ENCODE data around the gene ANKRD1.

The ANKRD1 gene

DNA sequence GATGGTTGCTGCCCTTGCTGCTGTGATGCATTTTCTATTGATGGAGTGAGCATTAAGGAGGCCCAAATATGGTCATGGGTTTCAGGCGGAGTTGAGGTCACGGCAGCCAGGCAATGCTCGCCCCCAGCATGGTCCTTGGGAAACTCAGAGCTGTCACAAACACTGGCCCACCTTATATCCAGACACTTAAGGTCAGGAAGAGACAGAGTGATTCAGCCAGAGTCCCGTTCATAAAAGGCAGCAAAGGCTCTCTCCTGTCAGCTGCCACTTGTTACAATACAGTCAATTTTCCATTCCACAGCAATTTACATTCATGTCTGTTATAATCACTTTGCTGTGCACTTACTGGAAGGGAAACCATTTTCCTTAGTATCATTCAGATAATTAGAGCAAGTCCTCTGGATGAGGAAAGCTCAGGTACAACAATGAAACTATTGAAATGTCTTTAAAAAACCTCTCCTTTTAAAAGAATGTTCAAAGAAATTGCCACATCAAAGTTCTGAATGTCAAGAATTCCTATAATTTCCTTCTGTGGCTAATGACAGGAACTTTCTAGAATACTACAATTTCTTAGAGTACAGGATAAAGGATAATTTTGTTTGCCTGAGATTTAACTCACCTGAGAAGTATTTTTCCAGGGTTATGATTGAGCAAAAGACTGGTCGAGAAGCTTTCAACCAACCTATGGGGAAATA lies 14.8 kb upstream of the ANKRD1 start:
- no peak for DNase-seq (ENCODE audit: low spot score)

DNA sequence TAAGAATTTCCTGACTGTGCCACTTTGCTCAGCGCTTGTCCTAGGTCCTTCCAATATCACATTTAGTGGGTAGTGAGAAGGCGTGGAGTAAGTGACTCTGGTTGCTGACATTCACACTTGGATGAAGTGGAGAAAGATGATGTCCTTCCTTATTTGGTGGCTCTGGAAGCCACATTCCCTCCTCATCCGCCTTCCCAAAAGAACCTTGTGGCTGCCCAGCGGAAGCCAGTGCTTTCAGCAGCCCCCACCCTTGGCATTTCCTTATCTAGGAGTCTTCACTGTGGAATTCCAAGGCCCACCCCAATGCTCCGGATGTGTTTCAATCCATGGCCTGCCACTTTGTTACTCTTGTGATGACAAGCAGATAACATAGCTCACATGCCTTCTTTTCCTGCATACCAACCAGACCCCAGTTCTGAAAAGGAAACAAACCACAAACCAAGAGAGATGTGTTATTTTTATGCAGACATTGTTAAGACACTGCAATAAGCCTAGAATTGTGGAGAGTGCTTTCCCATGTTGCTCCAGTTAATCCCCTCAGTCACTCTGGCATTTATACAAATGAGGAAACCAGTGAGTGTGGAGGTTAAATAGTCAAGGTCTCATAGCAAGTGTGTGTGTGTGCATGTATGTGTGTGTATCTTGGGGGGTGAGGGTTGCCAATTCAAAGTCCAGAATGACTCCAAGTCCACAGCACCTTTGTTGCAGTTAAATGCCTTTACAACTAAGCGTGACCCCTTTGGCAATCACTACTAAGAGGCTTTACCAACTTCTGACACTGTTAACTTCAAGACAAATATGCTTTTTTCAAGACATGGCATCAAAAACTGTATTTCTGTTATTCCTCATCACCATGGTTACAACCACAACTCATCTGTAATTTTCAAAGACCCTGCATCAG lies 10.3 kb upstream of the ANKRD1 start:
- DNase-seq (ENCODE audit: low spot score), result no peak

DNA sequence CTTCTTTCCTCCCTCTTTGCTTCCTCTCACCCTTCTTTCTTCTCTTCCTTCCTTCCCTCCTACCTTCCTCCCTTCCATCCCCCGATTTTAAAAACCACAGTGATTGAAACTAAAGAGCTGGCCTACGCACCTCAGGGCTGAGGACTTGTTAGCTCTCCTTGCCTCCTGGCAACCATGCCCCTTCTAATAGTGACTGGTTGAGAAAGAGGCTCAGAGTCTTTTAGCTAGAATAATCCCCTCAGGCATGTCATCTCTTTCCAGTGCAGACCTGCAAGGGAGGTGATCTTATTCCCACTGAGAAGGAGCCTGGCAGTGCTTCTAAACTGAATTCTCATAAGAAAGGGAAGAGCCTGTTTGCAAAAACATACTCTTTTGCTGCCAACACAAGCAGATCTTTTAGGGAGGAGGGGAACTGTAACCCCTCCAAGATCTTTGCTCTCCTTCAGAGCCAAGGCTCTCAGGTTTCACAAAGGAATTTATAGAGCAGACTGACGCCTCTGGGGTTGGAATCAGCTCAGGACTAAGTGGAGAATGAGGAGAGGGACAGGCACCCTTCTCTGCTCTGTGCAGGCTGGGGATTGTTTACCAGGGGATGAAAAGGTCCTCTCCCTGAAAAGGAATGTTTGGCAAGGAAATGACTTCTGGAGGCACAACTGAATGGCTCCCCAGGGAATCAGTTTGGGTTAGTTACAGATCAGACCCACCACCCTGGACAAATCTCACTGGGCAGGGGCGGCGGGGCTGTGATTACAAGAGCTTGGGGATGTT lies 9.4 kb upstream of the ANKRD1 start:
- no peak for DNase-seq (ENCODE audit: low spot score)

DNA sequence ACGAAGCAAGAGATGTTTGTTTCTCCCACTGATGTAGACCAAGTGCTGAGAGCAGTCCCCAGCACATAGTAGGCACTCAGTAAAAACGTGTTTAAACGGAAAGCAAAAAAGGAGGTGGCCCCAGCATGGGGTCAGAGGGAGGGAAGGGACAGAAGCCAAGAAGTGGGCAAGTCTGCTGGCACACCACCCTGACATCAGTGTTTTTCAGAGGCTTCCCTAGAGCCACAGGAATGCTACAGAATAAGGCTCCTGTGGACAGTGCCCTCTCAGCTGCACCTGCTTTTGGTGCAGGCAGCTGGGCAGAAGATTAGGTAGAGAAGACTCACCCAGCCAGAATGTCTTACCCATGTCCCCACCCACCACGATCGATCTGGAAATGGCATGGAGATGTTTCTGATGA lies 8.3 kb upstream of the ANKRD1 start:
- no peak for DNase-seq (ENCODE audit: low spot score)

DNA sequence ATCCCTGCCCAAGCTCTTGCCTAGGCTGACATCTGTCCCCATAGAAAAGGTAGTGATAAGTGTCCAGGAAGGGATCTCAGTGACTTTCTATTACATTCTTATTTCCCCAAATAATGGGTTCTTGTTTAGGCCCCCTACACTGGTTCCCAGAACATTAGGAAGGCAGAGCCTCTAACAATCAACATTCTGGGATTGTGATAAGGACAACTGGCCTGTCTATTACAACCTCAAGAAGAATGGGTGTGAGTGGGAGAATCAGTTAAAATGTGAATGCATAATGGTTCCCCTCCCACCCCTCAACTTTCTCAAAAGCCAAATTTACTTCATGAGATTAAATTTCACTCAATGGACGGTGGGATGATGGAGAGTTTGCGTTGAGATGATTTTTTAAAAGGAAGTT lies 6.4 kb upstream of the ANKRD1 start:
- DNase-seq (ENCODE audit: low spot score), result no peak

DNA sequence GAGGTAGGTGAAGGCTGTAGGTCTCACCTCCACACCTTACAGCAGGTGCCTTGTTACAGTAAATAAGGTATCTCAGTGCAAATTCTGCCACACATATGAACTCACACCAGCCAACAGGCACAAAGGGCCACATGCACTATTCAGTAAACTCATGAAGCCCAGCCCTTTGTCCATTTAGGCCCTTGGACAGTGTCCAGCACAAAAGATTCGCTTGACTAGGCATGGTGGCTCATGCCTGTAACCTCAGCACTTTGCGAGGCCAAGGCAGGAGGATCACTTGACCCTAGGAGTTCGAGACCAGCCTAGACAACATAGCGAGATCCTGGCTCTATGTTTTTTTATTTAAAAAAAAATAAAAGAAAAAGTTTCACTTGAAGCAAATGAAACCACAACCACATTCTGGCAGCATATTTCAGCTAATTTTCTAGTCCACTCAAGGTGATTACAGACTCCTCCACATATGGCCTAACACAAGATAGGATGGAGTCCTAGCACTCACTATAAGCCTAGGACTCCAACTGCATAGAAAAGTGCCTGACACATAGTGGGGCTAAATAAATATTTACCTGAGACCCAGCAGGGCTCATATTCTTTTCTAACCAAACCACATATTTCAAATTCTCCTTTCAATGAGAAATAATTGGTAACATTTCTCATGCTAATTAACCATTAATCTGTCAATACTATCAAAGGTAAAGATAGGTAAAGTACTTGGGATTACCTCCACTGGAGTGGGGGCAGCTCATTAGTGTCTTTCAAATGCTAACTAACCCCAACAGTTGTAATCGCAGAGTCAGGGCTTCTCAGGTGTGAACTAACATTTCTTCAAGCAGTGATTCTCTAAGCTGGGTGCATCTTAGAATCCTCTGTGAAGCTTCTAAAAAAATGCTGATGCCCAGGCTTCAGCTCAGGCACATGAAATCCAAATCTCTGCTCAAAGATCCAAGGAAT lies 4.5 kb upstream of the ANKRD1 start:
- no peak for DNase-seq (ENCODE audit: low spot score)

DNA sequence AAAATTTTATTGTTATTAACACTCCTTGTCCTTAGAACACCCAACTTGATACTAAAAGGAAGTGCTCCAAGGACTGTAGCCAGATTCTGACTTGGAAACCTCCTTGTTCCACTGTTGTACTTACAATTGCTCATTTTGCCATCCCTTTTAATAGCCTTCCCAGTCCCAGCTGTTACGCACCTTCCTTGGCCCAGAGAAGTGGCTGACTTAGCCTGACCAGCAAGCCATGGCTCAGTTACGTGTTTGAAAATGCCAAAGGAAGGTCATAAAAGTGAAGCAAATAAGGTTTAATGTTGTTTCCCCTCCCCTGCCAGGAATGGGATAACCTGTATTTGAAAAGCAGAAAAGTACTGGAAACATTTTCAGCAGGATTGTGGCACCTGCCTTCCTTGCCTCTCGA lies 3.7 kb upstream of the ANKRD1 start:
- DNase-seq (ENCODE audit: low spot score), result no peak

DNA sequence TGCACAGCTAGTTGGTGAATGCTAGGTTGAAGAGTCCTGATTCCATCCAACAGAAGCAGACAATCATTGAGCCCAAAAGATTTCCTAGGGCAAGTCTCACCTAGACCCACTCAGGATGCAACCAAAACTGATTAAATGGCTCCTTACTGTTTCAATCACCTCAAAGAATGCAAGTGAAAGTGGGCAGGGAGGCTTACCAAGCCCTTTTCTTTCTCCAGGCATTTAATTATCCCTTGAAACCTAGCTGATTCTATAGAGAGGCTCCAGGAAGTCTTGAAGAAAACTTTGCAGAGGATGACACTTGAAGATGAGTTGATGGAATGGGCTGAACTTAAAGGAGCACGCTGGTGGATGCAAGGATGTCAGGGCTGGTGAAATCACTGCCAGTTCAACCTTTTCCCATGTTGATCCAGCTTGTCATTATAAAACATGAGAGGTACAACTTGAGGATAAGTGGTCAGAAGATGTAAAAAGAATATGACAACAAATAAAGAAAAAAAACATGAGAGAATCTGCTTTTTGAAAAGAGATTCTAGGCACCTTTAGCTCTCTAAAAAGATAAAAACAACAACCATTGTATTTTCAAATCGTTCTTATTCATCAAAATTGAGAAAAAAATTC lies 2.3 kb upstream of the ANKRD1 start:
- DNase-seq (ENCODE audit: low spot score), result no peak

DNA sequence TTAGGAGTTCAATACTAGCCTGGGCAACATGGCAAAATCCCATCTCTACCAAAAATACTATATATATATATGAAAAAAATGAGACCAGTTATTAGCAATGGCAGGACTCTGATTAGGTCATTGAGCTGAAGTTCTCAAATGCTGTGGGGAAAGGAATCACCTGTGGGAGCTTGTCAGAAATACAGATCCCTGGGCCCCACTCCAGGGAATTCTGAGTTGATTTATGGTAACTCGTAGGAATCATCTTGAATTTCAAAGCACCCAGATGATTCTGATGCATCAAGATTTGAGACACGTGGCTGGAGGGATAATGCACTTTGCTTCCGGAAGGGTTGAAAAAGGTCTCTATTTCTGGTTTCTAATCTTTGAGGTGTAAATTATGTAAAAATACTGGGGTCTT lies 1.0 kb upstream of the ANKRD1 start:
- no peak for DNase-seq (ENCODE audit: low spot score)

DNA sequence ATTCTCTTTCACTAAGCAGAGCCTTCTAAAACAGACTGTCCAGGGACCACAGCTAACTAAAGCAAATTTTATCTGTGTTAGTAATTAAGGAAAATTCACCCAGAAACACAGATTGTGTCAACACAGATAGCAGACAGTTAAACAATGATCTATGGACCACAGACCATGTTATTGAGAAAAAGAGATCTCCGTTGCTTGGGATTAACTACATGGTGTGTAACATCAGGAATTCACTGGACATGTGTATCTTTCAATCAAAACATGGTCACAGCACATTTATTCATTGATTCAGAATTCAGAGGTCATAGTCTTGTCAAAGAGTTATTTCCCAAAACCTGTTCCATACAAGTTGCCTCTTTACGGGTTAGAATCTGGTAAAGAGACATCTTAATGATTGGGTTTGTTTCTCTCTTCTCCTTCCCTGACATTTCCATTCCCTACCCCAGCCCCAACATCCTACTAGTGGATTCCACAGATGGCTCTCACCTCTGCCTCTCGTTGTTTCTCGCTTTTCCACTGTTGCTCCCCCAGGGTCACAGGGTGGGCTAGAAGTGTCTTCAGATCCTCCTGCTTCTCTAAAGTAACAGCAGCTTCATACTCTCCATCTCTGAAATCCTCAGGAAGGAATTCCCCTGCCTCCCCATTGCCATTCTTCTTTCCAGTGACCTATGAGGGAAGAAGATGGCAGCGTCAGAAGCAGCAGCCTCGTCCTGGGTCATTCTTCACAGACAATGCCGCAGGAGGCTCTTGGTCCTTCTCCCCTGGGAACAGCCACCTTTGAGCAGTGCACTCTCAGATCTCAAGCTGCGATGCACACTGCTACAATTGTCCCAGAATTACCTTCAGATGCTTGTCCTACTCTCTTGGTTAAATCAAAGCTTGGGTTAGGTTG lies 958 bp downstream of the ANKRD1 start:
- no peak for DNase-seq (ENCODE audit: low spot score)

DNA sequence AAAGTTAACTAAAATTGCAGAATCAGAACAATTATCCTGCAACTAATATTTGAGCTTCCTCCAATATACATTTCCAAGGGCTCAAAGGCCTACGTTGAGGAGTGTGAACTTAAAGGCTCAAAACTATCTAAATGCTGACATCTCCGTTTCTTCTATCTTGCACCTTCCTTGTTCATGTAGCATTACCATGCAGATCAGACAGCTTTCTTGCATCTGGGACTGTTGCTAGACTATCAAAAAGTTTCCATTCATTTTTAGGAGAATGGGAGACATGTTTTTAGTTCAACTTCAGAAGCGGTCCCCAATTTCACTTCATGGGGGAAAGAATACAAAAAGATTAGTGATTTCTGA lies 2.9 kb downstream of the ANKRD1 start:
- no peak for DNase-seq (ENCODE audit: low spot score)

DNA sequence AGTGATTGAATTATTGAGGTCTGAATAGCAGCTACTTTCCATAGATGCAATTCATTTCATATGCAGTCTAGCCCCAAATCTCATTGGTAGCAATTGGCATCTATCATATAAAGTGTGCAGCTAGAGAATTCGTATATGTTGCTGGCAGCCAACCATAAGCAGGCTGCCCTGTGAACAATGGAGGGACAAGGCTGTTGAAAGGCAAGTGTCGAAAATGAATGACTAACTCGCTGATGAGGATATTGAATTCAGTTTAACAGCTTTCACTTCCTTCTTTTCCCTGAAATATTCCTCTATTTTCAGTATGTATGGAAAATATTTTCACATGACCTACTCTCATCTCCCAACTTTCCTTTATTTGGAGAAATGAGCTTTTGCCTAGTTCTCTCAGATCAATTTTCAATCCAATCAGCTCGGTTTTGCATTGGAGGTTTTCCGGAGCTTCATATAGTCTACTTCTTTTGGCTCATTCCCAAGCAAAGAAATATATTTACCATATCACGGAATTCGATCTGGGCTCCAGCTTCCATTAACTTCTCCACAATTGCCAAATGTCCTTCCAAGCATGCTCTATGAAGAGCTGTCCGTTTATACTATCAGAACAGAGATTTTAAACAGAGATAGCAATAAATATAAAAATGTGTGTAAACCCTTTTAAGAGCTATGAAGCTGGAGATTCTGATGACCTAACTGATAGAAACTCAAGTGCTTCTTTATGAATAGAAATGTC lies 3.5 kb downstream of the ANKRD1 start:
- DNase-seq (ENCODE audit: low spot score), result no peak

DNA sequence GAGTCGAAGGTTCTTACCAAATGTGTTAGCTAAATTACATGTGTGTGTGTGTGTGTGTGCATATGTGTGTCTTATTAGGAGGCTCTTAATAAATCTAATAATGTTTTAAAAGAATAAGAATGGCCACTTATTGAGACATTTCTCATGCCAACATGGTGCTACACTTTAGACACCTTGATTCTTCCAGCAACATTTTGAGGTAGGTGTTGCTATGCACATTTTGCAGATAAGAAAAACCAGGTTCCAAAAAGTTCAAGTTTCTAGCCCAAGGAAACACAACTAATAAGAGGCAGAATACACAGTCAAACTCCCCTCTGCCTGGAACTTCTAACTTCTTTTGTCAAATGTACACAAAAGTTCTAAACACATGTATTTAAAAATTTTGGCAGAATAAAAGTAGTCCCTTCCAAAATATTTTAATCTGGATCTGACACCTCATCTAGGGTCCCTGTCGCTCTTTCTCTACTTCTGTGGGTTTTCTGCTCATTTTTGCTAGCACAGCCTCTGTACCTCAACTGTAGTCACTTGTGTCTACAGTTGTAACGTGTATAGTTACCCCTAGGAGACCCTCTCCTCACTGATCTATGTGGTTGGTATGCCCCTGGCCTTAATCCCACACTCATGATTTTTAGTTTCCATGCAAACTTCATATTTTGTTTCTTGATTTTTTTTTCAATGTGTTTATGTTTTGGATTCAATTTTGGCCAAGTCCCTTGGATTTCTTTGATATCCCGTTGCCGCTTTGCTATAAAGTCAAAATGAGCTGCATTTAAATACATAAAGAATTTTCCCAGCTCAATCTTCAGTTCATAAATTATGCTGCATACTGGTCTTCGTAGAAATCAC lies 4.3 kb downstream of the ANKRD1 start:
- no peak for DNase-seq (ENCODE audit: low spot score)

DNA sequence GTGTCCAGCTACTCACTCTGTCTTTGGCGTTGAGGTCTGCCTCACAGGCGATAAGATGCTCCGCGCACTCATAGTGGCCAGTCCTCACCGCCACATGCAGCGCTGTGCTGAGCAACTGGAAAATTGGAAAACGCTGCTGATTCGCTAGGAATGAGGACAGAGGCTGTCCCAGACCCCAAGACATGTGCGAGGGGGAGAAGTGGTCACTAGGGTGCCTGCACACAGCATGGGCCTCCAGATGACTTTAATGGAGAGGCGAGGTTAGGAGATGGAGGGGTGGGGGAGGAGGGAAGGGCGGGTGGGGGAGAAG lies 5.2 kb downstream of the ANKRD1 start:
- DNase-seq (ENCODE audit: low spot score), result no peak

DNA sequence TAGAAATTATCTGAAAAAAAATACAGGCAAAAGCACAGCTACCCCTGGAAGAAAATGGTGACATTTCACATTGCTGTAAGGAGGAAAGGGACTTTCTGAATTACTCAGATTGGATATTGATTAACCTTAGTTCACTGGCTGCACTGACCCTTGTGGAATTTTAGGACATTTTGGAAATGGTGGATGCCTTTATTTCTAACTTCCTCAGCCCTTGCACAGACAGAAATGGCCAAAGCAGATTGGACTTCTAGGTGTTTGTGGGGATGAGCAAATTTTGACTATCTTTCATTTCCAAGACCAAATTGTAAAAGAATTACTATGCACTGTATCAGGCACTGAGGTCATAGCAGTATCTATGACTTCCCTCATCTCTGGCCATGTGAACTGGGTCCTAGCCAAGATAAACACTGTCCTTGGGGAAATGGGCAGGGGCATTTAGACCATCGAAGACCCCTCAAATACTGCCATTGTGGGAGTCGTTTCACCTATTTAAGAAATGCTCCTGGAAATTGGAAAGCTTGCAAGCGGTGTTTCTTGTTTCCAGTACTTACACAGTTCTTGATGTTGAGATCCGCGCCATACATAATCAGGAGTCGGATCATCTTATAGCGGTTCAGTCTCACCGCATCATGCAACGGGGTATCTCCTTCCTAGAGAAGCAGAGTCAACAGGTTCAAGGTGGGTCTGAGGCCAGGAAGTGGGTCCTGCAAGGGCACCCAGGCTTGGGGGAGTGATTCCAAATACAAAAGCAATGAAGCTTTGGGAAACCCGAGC lies 5.7 kb downstream of the ANKRD1 start:
- DNase-seq (ENCODE audit: low spot score), result no peak

DNA sequence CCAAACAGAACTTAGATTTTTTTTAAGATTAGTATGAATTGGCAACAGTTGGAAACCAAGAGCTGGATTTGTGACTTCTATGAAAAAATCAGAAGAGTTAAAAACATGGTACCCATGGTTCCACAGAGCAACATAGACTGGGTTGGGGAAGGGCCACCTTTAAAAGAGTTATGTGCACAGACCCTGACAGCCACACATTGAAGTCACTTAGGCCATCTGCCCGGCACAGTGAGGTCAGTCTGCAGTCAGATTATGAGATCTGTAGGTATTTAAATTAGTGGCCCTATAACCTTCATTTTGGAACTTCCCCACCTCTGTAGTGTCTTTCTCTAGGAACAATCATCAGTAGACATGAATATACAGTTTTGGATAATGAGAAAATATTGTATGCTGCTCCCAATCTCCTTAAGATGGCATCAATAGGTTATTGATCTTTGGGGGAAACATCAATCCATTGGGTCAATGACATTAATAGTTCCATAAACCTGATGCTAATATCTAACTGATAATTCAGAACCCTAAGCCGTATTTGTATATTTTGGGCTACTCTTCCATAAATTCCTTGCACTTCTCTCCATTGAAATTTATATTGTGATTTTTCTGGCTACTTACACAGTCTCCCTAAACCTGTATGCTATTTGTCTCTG lies 7.0 kb downstream of the ANKRD1 start:
- DNase-seq (ENCODE audit: low spot score), result no peak

DNA sequence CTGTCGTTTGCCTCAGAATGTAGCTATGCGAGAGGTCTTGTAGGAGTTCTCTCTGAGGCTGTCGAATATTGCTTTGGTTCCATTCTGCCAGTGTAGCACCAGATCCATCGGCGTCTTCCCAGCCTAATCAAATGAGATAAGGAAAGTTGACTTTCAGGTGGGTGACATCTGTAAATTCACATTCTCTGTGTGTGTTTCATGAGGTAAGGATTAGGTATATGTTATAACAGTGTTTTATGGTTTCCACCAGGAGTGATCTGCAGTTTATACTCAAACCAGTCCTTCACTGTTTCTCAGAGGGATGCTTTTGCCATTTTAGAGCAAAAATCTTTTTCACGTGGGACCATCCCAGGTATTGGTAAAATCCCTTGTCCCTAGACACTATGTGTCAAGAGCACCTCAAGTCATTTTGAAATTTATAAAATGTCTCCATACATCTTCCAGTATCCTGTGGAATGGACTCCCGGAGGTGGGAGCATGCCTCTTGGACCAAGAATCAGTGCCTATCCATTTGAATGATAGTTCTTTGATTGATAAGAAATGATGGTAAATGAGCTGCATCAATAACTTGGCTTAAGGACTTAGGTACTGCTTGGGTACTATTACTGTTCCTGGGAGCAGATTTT lies 7.9 kb downstream of the ANKRD1 start:
- no peak for DNase-seq (ENCODE audit: low spot score)
